HuH-7 (cell line): ENCODE measurements around the gene PIK3CB.
"Not testable (repeated sequence)": the region's sequence is repeated elsewhere in the genome, so short reads cannot be mapped to it uniquely, and the experiment has no call there.

Experiments used
- DNase-seq: peaks from one replicate; pipeline ENCODE4 v3.0.0; 2011; ENCODE audit warnings: low spot score

PIK3CB gene

GRCh38 chr3:138608322-138609135 is 226.2 kb downstream of the PIK3CB start, which contains the start of gene FAIM:
Gene FAIM (plus strand): TSS chr3:138608771. CDS start chr3:138619727, 10,956 bp downstream.
- DNase-seq, result peak; percentile 67

- not testable (repeated sequence) for DNase-seq
Observed at GRCh38 chr3:138604106-138604595, 230.6 kb downstream of the PIK3CB start.
